Stomach (tissue), 9 donors: Measurements from ENCODE around the gene SMYD3. TPM values are rescaled to one million over a fixed set of nuclear protein-coding genes. Genes with fewer than 3 reads are reported as not detected.

Experiments
- DNase-seq, 2 donors: peaks; one replicate each; pipeline versions ENCODE4 v3.0.0 to v3.0.0-alpha.2; 2013 to 2019
- H3K27ac ChIP-seq, 5 donors: fragments of 200-600 bp in 4 of 5; sonication (generic) in 4 of 5; one replicate each; pipeline ENCODE4 v1.5.1; 2013 to 2019; ENCODE audit warnings: mild to moderate bottlenecking in 1 of 5, moderate library complexity in 1 of 5
- H3K27me3 ChIP-seq, 3 donors: fragments of 200-600 bp; sonication (generic); one replicate each; pipeline ENCODE4 v1.5.1; 2017 to 2019; ENCODE audit warnings: mixed run types in 1 of 3
- H3K36me3 ChIP-seq, 4 donors: fragments of 200-600 bp; sonication (generic); 1 replicate in 3 of 4; 2 replicates in 1 of 4; pipeline ENCODE4 v1.5.1; 2016 to 2019
- H3K4me1 ChIP-seq, 4 donors: fragments of 200-600 bp; sonication (generic); one replicate each; pipeline ENCODE4 v1.5.1; 2016 to 2019
- H3K4me3 ChIP-seq, 4 donors: fragments of 200-600 bp; sonication (generic) in 3 of 4; one replicate each; pipeline ENCODE4 v1.5.1; 2016 to 2019; ENCODE audit warnings: mild to moderate bottlenecking in 1 of 4
- H3K9me3 ChIP-seq, 4 donors: fragments of 200-600 bp; sonication (generic); one replicate each; pipeline ENCODE4 v1.5.1; 2016 to 2019
- CTCF ChIP-seq, 7 experiments: fragments of 450-650 bp in 4 of 7; fragments of 200-600 bp in 3 of 7; sonication (generic) in 3 of 7; IDR thresholded peaks; one replicate each; pipeline ENCODE4 v1.5.1; 2016 to 2019; ENCODE audit warnings: antibody characterized with exemption in 7 of 7, control low read depth in 2 of 7, mild to moderate bottlenecking in 1 of 7
- EP300 ChIP-seq: sonication (generic); formaldehyde crosslinking; IDR thresholded peaks from one replicate; pipeline ENCODE4 v1.6.1; 2017; ENCODE audit warnings: antibody characterized with exemption
- POLR2A ChIP-seq, 4 donors: fragments of 450-650 bp; IDR thresholded peaks; one replicate each; pipeline ENCODE4 v1.6.1; 2016; ENCODE audit warnings: antibody characterized with exemption in 4 of 4, control low read depth in 2 of 4, mild to moderate bottlenecking in 1 of 4, moderate library complexity in 1 of 4
- POLR2AphosphoS5 ChIP-seq, 3 donors: sonication (generic); formaldehyde crosslinking; IDR thresholded peaks; one replicate each; pipeline ENCODE4 v1.6.1; 2016; ENCODE audit warnings: antibody characterized with exemption in 3 of 3
- WGBS, 5 donors: extraction: QIAGEN DNeasy Blood & Tissue Kit in 3 of 5; methylation state at CpG; one replicate each; pipeline versions ENCODE4 v1.1.5 to v1.1.7; 2013 to 2018; 5-methylcytosine and 5-hydroxymethylcytosine counted together
- intact Hi-C: fragments of 100-400 bp; cut with DNase I; formaldehyde crosslinking; loops from one replicate; pipeline ENCODE4 v1.15.1; 2023; ENCODE audit warnings: low total_unique reads
- polyA plus RNA-seq, 3 donors: library from polyadenylated mRNA; stranded (reverse); fragments of 200-250 nt; gene quantifications; one replicate each; pipeline ENCODE4 v1.2.3, GENCODE V29; 2013
- total RNA-seq, 5 donors: library from RNA; depleted of rRNA; stranded (reverse); fragments of >200 nt; gene quantifications; one replicate each; pipeline versions ENCODE4 v1.1.0 to v1.2.3, GENCODE V29; 2014 to 2016
- donor health status: healthy with polysubstance abuse.
- donor health status: Bipolar disorder and iron deficiency.
- donor health status: healthy.

The SMYD3 gene
- total and polyA plus RNA-seq, 8 donors: 6.4 to 196 (median 27.8) TPM

- Histone ChIP-seq H3K27ac (no peak overlapping the region), H3K27me3 (no peaks in the 10 kb centered on the region), H3K4me1 (no peaks in the 10 kb centered on the region), H3K9me3 (no peaks in the 10 kb centered on the region), H3K36me3 (no peaks in the 10 kb centered on the region), H3K4me3 (no peak overlapping the region)
- 83 to 92% (median 89%) methylated on average over 6 of the region's 6 CpGs for WGBS, 5 donors
- TF ChIP-seq EP300 (no peak), POLR2A (IDR thresholded peaks at IDR 0.05) (no peak), POLR2AphosphoS5 (IDR thresholded peaks at IDR 0.05) (no peak), CTCF (IDR thresholded peaks at IDR 0.05) (no peak)
- no peak for DNase-seq
- intact Hi-C loops: no loop called here
Observed at GRCh38 chr1:246095443-246095842, 411.6 kb downstream of the SMYD3 start.

GRCh38 chr1:246093230-246093629 is 413.8 kb downstream of the SMYD3 start:
- H3K27ac ChIP-seq: no peak overlapping the region
- 93 to 98% (median 97%) methylated on average over 4 of the region's 4 CpGs for WGBS, 5 donors
- DNase-seq: no peak
- H3K4me3 ChIP-seq: no peak overlapping the region
- no peaks in the 10 kb centered on the region for H3K27me3 ChIP-seq
- TF ChIP-seq POLR2A (IDR thresholded peaks at IDR 0.05): no peak
- H3K36me3 ChIP-seq: no peaks in the 10 kb centered on the region
- H3K9me3 ChIP-seq: no peaks in the 10 kb centered on the region
- intact Hi-C loops: no loop called here
- no peaks in the 10 kb centered on the region for H3K4me1 ChIP-seq

- H3K4me3 ChIP-seq: no peak overlapping the region
- H3K9me3 ChIP-seq: no peaks in the 10 kb centered on the region
- H3K27me3 ChIP-seq: no peaks in the 10 kb centered on the region
- H3K4me1 ChIP-seq: no peaks in the 10 kb centered on the region
- H3K27ac ChIP-seq: no peak overlapping the region
- DNase-seq: no peak
- intact Hi-C loops: no loop called here
- H3K36me3 ChIP-seq: no peaks in the 10 kb centered on the region
- 84 to 96% (median 89%) methylated on average over 4 of the region's 4 CpGs for WGBS, 5 donors
- TF ChIP-seq EP300 (no peak), POLR2AphosphoS5 (IDR thresholded peaks at IDR 0.05) (no peak), CTCF (IDR thresholded peaks at IDR 0.05) (no peak), POLR2A (IDR thresholded peaks at IDR 0.05) (no peak)
Observed at GRCh38 chr1:246092136-246092535, 414.9 kb downstream of the SMYD3 start.

- Histone ChIP-seq H3K27me3 (no peaks in the 10 kb centered on the region), H3K4me1 (no peaks in the 10 kb centered on the region), H3K9me3 (no peaks in the 10 kb centered on the region), H3K4me3 (no peak overlapping the region), H3K36me3 (no peaks in the 10 kb centered on the region), H3K27ac (no peak overlapping the region)
- intact Hi-C loops: no loop called here
- no peak for DNase-seq
- TF ChIP-seq POLR2A (IDR thresholded peaks at IDR 0.05): no peak
- no peak for TF ChIP-seq POLR2AphosphoS5 (IDR thresholded peaks at IDR 0.05)
- TF ChIP-seq CTCF (IDR thresholded peaks at IDR 0.05): no peak
- no peak for TF ChIP-seq EP300
- WGBS, 5 donors: 77 to 88% (median 82%) methylated on average over 4 of the region's 4 CpGs
Observed at GRCh38 chr1:246091477-246091876, 415.6 kb downstream of the SMYD3 start.

GRCh38 chr1:246086191-246086590 is 420.9 kb downstream of the SMYD3 start:
- H3K27ac ChIP-seq: no peak overlapping the region
- intact Hi-C loops: no loop called here
- 94 to 99% (median 97%) methylated on average over 5 of the region's 5 CpGs for WGBS, 5 donors
- H3K36me3 ChIP-seq: no peaks in the 10 kb centered on the region
- no peak for DNase-seq
- H3K9me3 ChIP-seq: peaks cover 0 to 7% (median 0%) of the 10 kb centered on the region in 4 donors
- TF ChIP-seq POLR2A (IDR thresholded peaks at IDR 0.05): no peak
- TF ChIP-seq CTCF (IDR thresholded peaks at IDR 0.05): no peak
- TF ChIP-seq POLR2AphosphoS5 (IDR thresholded peaks at IDR 0.05): no peak
- TF ChIP-seq EP300: no peak
- no peaks in the 10 kb centered on the region for H3K27me3 ChIP-seq
- no peaks in the 10 kb centered on the region for H3K4me1 ChIP-seq
- no peak overlapping the region for H3K4me3 ChIP-seq
